HL-60/S4 treated with retinoic acid at 250 ng/mL for 4 days and 3 days (cell line): Measurements from ENCODE around the gene FCN1.
"Not testable (repeated sequence)": the region's sequence is repeated elsewhere in the genome, so short reads cannot be mapped to it uniquely, and the experiment has no call there.

ENCODE experiments used
- in situ Hi-C: fragments of 300-500 bp; cut with MboI; formaldehyde crosslinking; loops from 2 replicates; pipeline ENCODE4 v1.7.0; 2022; ENCODE audit warnings: low sequenced_read_pairs

FCN1 gene

DNA sequence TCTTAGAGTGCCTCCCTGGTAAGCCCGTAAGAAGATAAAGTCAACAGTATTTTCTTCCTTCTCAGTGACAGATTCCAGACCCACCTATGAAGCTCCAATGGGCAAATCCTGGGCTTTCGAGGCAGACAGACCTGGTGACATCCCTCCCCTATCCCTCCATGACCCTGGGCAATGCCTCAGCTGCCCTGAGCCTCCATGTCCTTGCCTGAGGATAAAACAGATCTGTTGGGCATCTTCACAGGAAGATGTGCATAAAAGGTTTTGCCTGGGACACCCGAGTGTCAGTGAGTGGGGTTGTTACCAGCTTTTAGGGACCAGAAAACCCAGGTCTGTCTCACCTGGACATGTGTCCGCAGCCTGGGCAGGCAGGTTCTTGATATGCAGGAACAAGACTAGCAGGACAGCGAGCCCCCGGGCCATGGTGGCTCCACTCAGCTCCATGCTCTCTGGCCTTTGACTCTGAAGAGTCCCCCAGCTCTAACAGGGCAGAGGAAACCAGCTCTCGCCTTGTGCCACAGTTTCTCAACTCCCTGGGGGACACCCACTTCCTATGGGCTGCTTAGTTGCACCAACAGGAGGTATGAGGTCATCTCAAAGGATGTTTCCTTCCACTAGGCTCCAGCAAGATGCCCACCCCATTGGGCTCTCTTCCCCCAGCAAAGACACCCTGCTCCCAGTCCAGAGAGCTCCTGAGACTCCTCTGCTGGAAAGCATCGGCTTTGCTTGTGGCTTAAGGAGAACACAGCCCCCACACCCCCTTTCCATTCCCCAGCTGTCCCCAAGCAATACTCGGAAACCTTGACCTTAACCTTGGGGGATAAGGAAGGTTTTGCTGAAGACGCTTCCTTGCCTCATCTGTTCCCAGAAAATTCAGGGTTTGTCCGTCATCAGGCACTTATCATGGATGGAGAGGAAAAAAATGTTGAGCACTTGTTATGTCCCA lies at the start of gene FCN1:
TSS of gene FCN1 (minus strand) at position 482 of the 943 bp plus-strand sequence. CDS start at position 441, 41 bp downstream.
- in situ Hi-C loops: no loop called here

DNA sequence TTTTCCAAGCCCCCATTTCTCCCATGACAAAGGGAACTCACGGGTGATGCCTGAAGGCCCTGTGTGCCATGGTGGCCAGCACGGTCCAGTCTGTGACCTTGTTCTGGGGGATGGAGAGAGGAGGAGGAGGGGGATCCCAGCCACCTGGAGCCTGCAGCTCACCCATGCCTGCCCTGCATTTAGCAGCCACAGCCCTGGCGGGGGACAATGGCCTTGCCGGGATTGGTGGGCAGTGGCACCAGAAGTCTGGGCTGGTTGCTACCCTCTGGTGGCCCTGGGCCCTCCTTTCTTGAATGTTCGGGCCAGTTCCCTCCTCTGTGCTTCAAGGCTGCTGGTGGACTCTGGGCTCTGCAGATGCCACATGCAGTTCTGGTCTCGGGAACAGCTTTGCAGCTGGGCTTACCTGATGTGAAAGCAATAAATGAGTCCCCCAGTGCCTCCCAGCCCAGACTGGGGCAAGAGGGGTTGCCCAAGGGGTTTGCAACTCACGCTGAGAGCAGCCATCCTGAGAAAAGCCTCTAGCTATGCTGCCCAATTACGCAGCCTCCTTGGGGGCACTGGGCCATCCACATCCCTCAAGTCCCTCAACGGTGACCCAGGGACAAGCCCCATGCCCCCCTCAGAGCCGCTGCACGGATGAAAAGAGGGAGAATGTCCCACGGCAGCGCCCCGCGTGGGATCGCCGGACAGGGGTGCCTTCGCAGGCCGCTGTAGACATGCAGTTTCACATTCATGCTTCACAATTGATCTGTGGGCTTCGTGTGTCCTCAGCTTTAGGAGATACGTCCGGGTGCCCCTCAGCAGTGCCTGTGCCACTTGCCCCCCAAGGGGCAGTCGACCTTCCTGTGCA lies 49.2 kb upstream of the FCN1 start:
- in situ Hi-C loops: no loop called here

DNA sequence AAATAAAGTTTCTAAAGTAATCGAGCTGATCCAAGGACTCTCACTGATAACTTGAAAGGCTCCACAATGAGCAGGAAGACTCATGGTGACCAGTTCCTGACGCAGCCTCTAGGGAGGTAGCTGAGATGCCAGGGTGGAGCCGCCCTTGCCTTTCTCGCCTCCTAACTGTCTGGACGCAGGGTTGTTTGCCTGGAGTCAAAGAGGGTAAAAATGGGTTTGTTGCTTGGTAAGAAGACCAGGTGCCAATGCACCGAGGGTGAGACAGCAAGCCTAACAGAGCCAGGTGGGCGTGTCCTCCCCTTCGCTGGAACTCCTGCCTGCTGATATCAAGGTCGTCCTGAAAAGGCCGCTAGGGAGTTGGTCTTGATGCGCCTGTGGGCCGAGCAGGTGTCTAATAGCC lies 48.6 kb upstream of the FCN1 start:
- in situ Hi-C loops: no loop called here

DNA sequence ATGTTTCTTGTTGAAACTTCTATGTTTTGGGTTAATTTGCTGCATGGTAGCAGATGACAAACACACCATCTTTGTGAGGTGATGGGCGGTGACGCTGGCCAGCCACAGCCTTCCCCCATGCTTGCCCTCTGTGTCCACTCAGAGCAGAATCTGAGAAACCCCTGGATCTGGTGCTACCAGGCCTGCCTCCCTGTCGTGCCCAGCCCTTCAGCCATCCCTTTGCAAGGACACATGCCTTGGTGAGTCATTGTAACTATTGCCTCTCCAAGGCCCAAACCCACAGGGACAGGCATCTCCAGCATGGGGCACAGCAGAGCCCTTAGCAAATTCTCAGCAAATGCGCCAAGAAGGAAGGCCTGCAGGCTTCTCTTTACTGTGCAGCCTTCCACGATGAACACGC lies 48.1 kb upstream of the FCN1 start:
- in situ Hi-C loops: no loop called here

DNA sequence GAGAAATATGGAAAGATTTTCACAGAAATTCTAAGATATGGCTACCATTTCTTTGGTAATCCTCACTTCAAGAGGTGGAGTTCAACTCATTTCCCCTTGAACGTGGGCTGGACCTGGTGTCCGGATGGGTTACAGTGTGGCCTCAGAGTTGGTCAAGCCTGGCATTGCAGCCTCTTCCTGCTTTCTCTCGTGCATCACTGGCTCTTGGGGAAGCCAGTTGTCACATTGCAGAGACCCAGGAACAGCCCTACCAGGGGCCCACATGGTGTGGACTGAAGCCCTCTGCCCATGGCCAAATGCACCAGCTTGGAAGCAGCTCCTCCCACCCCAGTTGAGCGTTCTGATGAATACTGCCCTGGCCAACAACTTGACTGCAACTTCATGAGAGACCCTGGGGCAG lies 47.7 kb upstream of the FCN1 start:
- in situ Hi-C loops: no loop called here

DNA sequence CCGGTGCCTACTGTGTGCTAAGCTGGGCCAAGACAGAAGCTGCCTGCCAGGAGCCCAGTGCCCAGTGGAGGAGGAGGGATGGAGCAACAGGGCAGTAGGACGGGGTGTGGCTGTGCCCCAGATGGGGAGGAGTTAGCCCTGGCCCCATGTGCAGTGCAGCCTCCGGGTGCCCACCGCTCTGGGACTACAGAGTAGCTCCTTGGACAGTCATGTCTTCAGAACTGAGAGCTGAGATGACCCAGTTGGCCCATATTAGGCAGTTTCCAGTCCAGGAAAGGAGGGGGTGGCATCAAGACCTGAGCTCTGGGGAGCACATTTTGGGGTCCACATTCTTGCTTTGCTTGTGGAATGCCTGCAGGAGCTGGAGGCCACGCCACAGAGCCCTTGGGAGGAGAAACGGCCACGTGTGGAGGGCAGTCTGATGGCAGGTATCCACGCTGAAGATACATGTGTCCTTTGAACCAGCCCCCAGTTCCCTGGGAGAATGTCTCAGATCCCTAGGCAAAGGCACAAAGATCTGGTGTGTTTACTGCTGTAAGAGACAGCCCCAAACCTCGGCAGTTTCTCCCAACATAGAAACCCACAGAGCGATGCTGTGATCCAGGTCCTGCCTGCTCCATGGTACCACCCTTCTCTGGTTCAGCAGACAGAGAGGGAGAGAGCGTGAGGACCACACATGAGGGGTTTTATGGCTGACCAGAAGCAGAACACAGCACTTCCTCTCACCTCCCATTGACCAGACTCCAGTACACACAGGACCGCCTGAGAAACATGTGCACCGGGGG lies 46.8 kb upstream of the FCN1 start:
- in situ Hi-C loops: no loop called here

DNA sequence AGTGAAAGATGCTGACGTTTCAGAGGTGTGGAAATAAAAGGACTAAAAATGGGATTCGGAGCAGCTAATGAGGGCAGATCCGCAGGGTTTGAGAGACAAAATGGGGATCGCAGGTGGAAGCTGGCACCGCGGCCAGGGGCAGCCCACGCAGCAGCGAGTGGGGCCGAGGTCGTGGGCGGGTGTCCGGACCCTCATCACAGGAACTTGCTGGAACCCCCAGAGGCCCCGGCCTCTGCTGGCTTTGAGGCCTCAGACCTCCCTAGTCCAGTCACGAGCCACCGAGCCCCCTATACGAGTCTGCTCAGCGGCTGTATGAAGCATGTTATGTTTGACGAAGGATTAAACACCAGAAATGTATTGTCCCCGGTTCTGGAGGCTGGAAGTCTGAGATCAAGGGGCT lies 45.8 kb upstream of the FCN1 start:
- in situ Hi-C loops: no loop called here

DNA sequence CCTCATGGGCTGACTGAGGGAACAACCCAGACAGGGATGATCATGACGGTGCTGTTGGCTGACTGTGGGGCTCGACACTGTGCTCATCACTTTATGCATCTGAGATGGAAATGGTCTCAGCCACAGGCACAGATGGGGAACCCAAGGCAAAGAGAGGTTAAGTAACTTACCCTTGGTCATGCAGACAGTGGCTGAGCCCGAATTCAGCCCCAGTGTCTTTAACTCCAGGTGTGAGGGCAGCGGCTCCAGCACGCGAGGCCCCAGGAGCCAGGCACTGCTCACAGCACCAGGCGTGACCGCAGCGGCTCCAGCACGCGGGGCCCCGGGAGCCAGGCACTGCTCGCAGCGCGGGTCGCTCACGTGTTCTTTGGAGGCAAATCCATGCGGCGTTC lies 45.3 kb upstream of the FCN1 start:
- in situ Hi-C loops: no loop called here

DNA sequence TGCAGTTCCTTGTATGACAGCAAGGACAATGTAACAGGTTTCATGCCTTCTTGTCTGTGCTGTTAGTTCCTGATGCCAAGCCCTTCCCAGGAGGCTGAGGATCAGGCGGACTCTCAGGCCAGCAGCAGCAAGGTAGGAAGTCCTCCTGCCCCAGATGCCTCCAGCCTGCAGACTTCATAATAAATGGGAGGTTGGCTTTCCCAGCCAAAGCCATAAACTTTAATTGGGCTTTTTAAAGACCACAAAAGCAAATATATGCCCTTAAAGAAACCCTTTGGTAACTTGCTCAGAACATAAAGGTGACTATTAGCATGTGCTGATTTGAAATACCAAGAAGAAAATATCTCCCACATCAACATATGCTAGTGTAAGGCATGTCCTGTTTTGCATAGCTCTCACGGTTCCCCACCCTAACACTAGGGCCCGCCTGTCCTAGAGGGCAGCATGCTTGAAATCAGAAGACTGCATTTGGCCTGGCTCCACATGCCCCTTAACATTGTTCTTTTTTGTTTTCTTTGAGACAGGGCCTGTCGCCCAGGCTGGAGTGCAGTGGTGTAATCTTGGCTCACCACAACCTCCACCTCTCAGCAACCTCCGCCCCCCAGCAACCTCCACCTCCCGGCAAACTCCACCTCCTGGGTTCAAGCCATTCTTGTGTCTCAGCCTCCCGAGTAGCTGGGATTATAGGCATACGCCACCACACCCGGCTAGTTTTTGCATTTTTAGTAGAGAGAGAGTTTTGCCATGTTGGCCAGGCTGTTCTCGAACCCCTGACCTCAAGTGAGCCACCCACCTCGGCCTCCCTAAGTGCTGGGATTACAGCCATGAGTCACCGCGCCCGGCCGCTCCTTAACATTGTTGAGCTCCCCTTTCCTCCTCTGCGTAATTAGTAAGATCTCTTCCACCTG lies 44.6 kb upstream of the FCN1 start:
- in situ Hi-C loops: no loop called here

DNA sequence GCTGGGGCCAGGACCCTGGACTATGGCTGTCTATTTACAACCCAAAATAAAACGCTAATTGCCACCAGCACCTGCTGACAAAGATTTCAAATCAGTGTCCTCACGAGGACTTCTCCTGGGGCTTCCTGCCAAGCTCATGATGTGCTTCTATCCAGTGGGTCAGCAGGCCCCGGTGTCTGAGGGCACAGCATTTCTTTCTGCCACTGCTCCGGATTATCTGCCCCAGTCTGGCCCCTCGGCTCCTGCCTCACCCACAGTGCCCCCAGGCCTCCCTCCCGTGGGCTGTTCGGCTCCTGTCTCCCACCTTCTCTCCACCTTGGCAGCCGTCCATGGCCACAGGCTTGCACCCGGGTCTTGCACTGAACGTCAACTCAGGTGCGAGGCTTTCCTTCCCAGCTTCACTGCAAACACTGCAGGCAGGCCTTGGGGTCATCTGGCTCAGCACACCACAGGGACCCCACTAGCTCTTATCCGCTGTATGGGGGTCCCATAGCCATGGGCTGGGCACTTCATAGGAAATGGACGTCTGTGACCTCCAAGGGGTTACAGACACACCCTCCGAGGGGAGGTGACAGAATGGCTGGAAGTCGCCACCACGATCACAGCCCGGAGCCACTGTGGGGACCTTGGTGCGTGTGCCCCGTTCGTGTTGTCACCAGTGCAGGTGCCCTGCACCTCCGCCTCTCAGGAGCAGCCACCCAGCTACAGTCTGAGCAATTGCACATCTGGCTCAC lies 43.8 kb upstream of the FCN1 start:
- in situ Hi-C loops: no loop called here

DNA sequence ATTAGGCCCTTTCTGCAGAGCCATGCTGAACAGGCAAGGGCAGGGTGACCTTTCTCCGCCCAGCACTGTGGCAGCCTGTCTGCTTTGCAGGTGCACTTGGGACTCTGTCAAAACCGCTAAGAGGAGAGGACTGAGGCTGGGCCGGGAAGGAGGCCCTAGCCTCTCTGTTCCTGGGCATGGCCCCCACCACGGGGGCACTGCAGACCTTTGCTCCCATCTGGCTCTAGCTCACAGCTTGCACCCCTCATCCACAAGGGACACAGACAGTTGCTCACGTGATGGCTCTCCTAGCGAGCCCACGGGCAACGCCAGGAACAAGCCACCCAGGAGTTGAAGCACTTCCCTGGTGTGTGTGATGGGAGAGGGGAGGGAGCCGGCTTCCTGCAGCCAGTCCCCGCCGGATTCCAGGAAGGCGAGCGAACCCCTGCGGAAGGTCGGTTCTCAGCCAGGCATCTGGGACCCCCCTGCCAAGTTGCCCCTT lies 43.0 kb upstream of the FCN1 start:
- in situ Hi-C loops: no loop called here

DNA sequence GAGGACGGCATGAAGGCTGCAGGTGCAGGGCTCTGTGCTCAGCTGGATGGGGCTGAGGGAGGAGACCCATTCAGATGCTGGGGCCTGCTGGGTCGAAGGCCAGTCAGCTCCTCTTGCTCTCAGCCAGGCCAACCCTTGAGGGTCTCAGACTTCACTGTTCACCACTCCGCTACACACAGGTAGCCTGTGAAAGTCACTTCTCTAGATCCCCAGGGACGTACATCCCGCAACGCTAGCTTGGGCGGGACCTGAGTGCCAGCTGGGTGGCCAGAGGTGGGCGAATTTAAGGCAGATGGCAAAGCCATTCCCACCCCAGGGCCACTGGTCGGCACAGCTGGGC lies 42.2 kb upstream of the FCN1 start:
- in situ Hi-C loops: no loop called here

DNA sequence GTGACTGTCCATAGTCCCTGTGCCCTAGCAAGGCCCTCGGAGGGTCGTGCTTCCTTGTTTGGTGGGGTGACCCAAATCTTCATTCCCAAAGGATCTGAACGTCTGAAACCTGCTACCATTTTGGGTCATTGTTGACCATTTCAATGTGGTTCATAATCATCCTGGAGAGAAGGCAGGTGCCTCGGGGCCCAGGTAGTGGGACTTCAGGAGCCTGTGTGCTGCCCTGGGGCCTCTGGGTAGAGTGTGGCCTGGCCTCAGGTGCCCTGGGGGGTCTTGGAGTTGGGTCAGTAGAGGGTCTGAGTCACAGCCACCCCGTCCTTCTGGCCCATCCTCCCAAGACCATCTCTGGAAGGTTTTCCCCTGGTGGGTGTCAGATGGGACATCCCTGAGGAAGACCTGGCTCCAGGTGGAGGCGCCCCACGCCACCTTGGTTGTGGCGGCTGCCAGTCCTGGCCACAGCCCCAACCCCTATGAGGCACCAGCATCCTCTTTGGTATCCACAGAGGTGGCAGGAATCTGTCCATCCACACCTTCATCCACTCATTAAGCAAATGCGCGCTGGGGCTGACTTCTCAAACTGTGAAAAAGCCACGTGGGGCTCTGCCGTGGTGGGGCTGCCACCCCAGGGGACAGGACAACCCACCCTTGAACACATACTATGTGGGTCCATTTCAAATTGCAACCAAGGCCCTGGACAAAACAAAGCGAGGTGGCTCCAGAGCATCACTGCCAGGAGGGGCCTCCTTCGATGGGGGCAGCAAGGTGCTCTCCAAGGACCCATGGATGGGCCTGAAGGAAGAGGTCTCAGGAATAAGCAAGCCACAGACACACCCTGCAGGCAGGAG lies 41.6 kb upstream of the FCN1 start:
- in situ Hi-C loops: no loop called here

DNA sequence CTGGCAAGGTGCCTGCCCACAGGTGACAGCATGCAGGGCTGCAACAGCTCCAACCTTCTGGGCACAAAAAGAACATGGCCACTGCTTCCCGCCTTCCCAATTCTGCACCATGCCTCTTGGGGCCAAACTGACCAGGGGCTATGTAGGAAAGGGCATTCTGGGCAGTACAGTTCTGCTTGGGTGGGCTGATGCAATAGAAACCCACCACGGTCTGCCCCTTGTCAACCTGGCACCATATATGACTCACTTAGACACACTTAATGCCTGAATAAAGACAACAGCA lies 40.2 kb upstream of the FCN1 start:
- in situ Hi-C loops: no loop called here

DNA sequence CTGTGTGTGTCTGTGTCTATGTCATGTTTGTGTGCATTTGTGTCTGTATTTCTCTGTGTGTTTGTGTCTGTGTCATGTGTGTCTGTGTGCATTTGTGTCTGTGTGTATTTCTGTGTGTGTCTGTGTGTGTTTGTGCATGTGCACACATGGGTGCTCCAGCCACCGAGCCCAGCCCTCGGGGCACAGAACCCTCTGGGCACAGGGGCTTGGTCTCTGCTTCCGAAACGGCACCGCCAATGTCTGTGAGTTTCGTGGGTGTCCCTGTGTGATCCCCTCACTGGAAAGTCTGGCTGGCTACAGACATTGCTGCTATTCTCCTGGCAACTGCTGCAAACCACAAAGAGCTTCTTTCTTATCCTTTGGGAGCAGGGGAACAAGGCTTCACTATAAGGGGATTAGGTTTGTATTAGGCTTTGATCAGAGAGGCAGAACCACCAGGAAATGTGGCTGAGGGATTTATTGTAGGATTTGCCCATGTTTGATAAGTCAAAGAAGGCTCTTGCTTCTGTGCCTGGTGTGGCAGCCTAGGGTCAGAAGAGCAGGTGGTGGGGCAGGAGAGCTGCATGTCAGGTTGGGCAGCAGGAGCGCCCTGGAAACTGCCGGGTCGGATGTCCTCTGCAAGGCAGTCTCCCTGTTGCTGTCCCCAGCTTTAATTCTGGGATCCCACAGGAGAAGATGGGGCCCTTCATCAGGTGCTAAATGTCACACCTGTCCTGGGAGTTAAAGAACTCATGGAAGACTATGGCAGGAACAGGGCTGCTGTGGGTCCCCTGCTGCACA lies 39.6 kb upstream of the FCN1 start:
- in situ Hi-C loops: no loop called here

DNA sequence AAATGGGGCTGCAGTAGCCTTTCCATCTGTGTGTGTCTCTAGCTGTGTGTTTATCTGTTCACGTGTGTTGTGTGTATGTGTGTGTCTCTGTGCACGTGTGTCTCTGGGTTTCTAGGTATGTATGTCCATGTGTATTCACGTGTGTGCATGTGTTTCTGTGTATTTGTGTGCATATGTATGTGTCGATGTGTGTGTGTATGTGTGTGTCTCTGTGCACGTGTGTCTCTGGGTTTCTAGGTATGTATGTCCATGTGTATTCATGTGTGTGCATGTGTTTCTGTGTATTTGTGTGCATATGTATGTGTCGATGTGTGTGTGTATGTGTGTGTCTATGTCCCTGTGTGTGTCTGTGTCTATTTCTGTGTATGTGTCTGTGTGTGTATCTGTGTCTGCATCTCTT lies 38.7 kb upstream of the FCN1 start:
- in situ Hi-C loops: not testable (repeated sequence)

DNA sequence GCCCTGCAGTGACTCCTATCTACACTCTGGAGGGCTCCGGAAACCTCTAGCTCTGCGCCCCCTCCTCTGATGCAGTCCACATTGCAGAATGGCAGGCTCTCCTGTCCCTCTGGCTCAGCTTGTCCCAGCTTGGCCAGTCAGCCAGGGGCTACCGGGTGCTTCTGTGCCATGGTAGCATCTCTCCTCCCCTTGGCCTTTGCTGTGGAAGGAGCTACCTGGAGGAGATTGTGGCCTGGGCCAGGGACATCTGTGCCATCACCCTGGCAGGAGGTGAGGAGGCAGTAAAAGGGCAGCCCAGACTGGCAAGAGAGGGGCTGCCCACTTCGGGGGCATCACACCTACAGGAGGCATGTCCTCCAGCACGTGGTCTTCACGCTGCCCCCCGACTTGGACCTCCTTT lies 38.1 kb upstream of the FCN1 start:
- in situ Hi-C loops: no loop called here

DNA sequence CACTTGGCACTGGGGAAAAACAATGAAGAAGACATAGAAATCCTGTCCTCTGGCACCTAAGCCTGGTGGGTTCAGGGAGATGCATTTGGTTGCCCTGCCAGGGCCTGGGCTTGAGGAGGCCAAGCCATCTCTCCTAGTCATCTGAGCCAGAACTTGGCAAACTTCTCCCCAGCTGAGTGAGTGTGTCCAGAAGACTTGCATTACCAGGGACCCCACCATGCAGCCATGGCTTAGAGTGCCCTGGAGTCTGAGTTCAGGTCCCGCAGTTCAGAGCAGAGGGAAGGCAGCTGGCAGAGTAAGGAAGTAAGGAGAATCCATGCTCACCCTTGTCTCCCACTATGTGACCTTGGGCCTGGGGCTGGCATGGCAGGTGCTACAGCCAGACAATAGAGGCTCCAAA lies 37.4 kb upstream of the FCN1 start:
- in situ Hi-C loops: no loop called here
